TTC549 (cell line): ENCODE measurements around the gene SSX4B.
"Not testable (repeated sequence)": the region's sequence is repeated elsewhere in the genome, so short reads cannot be mapped to it uniquely, and the experiment has no call there.

Experiments
- FAIRE-seq: peaks from 2 replicates; lab custom pipeline; 2012; peaks lifted over from hg19 to GRCh38; lab: Jason Lieb, UNC

Gene SSX4B, protein sequence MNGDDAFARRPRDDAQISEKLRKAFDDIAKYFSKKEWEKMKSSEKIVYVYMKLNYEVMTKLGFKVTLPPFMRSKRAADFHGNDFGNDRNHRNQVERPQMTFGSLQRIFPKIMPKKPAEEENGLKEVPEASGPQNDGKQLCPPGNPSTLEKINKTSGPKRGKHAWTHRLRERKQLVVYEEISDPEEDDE

GRCh38 chrX:48411860-48412259 is at the start of gene SSX4B:
Gene SSX4B, minus strand, starts transcription at chrX:48411960. Its CDS starts 588 bp downstream, at chrX:48411372.
- not testable (repeated sequence) for FAIRE-seq

GRCh38 chrX:48460606-48461005 is 48.8 kb upstream of the SSX4B start:
- FAIRE-seq: no peak

GRCh38 chrX:48460031-48460430 is 48.3 kb upstream of the SSX4B start:
- no peak for FAIRE-seq

- FAIRE-seq: no peak
Observed at GRCh38 chrX:48459483-48459882, 47.7 kb upstream of the SSX4B start.

- FAIRE-seq: no peak
Observed at GRCh38 chrX:48458711-48459110, 47.0 kb upstream of the SSX4B start.

DNA sequence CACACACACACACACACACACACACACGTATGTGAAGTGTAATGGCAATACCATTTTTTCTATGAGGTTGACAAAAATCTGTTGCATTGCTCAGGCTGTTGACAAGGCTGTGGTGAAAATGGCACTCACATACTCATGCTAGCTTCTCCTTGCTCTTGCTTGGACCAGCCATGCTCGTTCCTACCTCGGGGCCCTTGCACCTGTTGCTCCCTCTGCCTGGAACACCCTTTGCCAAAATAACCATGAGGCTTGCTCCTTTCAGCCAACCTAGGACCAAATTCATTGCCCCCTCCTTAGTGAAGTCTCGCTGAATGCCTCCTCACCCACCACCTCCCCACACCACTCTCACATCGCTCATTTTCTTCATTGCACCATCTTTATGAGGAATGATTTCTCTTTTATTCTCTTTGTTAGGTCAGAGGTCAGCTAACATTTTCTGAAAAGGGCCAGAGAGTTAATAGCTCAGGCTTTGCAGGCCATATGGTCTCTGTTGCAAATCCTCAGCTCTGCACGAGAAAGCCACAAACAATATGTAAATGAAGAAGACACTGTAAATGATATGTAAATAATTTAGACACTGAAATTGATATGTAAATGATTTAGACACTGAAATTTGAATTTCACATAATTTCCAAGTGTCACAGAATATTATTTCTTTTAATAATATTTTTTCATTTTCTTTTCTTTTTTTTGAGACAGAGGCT is 45.0 kb upstream of the SSX4B start:
- no peak for FAIRE-seq

- no peak for FAIRE-seq
Observed at GRCh38 chrX:48451708-48452107, 39.9 kb upstream of the SSX4B start.

GRCh38 chrX:48450076-48450475 is 38.3 kb upstream of the SSX4B start:
- no peak for FAIRE-seq

DNA sequence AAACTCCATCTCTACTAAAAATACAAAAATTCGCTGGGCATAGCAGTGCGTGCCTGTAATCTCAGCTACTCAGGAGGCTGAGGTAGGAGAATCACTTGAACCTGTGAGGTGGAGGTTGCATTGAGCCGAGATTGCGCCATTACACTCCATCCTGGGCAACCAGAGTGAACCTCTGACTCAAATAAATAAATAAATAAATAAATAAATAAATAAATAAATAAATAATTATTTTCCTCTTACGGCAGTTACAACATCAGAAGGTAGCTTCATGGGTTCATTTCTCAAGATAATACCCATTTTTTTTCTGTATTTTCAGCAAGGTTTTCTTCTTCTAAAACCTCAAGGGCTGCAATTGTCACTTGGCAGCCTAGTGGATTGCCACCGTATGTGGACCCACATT is 35.4 kb upstream of the SSX4B start:
- not testable (repeated sequence) for FAIRE-seq

GRCh38 chrX:48433713-48434112 is 22.0 kb upstream of the SSX4B start:
- not testable (repeated sequence) for FAIRE-seq

DNA sequence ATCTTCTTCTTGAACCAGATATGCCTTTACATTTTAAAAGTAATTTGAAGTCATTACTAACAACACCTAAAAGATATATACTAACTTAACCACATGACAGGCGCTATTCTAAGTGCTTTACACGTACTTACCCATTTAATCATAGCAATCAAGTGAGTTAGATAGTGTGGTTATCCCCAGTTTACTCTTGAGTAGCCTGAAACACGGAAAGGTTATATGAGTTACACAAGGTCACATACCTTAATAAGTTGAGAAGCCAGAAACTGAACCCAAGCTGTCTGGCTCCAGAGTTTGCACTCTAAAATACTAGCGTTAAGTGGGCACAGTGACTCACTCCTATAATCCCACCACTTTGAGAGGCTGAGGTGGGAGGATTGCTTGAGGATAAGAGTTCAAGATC is 18.4 kb upstream of the SSX4B start:
- not testable (repeated sequence) for FAIRE-seq

DNA sequence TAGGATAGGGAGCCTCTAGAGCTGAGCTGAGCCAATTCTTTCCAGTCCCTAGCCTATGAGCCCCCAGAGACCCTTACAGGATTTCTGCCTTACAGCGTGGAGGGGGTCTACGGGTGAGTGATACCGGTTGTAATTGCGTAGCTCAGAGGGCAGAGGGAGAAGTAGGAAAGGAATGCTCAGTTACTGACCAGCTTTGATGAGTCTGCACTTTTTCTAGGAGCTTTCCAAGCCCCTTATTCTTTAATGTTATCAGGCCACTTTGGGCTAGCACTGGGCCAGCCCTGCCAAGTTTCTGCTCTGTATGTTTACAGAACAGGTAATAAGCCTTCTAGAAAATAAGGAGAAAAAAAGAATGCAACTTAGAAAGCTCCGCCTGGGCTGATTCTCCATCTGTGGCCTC is 17.8 kb upstream of the SSX4B start:
- not testable (repeated sequence) for FAIRE-seq

DNA sequence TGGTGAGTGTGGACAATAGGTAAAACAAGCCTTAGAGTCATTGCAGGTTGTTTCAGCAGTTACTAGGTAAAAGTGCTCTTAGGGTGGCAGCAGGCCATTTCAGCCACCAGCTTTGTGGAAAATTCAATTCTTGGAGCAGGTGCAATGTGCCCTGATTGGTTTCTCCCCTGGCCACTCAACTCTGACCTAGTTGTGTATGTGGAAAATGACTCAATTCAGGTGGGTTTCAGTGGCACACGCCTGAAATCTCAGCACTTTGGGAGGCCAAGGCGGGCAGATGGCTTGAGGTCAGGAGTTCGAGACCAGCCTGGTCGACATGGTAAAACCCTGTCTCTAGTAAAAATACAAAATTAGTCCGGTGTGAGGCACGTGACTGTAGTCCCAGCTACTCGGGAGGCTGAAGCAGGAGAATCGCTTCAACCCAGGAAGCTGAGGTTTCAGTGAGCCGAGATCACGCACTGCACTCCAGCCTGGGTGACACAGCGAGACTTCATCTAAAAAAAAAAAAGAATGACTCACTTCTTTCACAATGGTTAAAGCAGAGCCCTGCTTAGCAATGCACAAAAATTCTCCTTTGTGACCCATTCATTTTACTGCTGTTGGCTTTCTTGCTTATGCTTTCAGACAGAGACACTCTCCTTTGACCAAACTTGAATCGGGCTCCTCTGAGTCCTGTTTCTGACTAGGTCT is 15.4 kb upstream of the SSX4B start:
- not testable (repeated sequence) for FAIRE-seq

DNA sequence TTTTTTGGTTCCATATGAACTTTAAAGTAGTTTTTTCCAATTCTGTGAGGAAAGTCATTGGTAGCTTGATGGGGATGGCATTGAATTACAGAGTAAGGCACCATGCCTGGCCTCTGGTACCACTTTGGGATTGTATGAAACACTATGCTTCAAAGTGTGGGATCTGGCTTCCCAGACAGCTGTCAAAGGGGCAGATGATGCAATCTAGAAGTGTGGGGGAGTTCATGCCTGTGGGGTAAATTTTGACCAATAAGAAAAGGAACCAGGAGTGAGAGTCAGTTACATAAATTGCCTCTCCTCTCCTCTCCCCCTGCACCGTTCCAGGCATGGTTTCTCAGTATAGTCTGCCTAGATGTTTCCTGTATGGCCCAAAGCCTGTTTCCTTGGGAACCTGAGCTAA is 13.9 kb downstream of the SSX4B start:
- FAIRE-seq: not testable (repeated sequence)

DNA sequence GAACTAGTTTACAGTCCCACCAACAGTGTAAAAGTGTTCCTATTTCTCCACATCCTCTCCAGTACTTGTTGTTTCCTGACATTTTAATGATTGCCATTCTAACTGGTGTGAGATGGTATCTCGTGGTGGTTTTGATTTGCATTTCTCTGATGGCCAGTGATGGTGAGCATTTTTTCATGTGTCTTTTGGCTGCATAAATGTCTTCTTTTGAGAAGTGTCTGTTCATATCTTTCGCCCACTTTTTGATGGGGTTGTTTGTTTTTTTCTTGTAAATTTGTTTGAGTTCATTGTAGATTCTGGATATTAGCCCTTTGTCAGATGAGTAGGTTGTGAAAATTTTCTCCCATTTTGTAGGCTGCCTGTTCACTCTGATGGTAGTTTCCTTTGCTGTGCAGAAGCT is 14.8 kb downstream of the SSX4B start:
- FAIRE-seq: not testable (repeated sequence)

- not testable (repeated sequence) for FAIRE-seq
Observed at GRCh38 chrX:48383239-48383638, 28.5 kb downstream of the SSX4B start, which contains the start of gene SSX4. Gene SSX4, plus strand, starts transcription at chrX:48383539. Its CDS starts 515 bp downstream, at chrX:48384054.

GRCh38 chrX:48370408-48370807 is 41.4 kb downstream of the SSX4B start:
- not testable (repeated sequence) for FAIRE-seq

DNA sequence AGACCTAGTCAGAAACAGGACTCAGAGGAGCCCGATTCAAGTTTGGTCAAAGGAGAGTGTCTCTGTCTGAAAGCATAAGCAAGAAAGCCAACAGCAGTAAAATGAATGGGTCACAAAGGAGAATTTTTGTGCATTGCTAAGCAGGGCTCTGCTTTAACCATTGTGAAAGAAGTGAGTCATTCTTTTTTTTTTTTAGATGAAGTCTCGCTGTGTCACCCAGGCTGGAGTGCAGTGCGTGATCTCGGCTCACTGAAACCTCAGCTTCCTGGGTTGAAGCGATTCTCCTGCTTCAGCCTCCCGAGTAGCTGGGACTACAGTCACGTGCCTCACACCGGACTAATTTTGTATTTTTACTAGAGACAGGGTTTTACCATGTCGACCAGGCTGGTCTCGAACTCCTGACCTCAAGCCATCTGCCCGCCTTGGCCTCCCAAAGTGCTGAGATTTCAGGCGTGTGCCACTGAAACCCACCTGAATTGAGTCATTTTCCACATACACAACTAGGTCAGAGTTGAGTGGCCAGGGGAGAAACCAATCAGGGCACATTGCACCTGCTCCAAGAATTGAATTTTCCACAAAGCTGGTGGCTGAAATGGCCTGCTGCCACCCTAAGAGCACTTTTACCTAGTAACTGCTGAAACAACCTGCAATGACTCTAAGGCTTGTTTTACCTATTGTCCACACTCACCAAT is 43.9 kb downstream of the SSX4B start:
- not testable (repeated sequence) for FAIRE-seq

- FAIRE-seq: not testable (repeated sequence)
Observed at GRCh38 chrX:48359281-48359680, 52.5 kb downstream of the SSX4B start.

- no peak for FAIRE-seq
Observed at GRCh38 chrX:48357681-48358080, 54.1 kb downstream of the SSX4B start.

- not testable (repeated sequence) for FAIRE-seq
Observed at GRCh38 chrX:48356315-48357094, 55.3 kb downstream of the SSX4B start, which contains the start of gene SSX3. Gene SSX3, minus strand, starts transcription at chrX:48356703. Its CDS starts 1,454 bp downstream, at chrX:48355249.
